OCI-M2 (cell line): ENCODE results near the gene KCNK3.
"Not testable (repeated sequence)": the region's sequence is repeated elsewhere in the genome, so short reads cannot be mapped to it uniquely, and the experiment has no call there.

Source experiments
- DNase-seq: peaks from one replicate; lab custom pipeline; 2025; ENCODE audit not compliant: unreplicated experiment; lab: John Stamatoyannopoulos, UW

The KCNK3 gene

DNA sequence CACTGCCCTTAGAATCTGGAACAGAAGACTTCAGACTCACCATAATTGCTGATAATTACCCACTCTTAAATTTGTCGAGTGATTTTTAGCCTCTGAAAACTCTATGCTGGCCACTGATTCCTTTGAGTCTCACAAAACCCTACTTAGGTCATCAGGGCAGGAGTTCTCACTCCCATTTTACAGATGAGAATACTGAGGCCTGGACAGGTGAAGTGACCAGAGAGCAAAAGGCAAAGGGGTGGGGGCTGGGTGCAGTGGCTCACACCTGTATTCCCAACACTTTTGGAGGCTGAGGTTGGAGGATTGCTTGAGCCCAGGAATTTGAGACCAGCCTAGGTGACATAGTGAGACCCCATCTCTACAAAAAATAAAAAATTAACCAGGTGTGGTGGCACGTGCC lies 36.8 kb downstream of the KCNK3 start:
- no peak for DNase-seq

DNA sequence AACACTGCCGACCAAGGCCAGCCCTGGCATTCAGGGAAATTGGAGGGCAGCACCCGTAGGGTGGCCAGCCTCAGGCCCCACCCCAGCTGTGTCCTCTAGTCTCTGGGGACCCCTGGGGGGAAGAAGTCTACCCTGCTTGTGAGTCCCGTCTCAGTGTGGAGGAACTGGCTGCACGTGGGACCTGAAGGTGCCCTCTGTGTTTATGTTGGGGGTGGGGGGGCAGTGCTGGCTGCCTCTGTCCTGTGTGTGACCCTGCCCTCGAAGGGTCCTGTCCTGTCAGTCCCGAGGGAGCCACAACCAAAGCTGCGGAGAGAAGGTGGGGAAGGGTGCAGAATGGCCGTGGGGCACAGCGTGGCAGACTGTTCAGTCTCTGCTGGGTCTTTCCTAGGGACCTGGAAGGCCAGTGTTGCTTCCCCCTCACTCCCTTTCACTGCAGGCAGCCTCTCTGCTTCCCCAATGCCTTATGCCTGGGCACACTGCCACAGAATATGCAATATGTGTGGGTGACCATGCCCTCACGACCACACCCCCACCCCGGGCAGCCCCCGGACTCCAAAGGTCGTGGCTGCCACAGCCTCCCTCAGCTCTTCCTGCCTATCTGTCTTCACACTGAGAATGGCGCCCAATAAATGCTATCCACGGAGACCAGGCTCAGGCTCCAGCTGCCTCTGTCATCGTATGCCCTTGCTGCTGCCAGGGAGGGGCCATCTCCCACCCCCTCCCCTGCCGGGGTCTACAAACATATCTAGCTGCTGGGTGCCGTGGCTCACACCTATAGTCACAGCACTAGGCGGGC lies 38.2 kb downstream of the KCNK3 start:
- DNase-seq = no peak

DNA sequence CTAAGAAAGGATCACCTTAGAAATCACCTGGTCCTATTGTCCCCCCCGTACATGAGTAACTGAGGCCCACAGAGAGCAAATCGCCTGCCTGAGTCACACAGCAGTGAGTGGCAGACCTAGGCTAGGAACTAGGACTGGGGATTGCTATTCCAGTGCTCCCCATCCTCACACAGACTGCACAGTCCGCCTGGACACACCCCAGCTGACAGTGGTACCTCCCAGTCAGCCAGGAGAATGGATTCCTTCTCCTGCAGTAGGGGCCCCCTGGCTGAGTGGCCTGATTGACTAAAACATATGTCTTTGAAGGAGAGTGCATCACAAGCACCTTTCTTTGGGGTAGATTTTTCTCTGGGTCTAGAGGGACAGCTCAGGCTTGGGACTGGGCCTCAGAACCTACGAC lies 39.2 kb downstream of the KCNK3 start:
- no peak for DNase-seq

DNA sequence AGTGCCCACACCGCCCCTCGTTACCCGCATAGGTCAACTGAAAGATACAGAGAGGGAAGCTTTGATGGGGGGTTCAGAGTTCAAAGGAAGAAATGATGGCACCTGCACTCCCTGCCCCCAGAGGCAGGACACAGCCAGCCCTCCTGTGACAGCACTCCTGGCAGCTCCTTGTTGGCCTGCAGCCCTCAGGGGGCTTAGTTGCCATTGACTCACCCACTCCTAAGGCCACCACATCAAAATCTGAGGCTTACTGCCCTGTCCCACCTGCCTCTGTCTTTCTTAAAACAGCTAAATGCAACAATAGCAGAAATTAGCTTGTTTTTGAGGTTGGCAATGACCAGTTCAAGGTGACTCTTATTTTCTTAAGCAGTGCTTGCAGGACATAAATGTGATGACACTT lies 39.9 kb downstream of the KCNK3 start:
- no peak for DNase-seq

DNA sequence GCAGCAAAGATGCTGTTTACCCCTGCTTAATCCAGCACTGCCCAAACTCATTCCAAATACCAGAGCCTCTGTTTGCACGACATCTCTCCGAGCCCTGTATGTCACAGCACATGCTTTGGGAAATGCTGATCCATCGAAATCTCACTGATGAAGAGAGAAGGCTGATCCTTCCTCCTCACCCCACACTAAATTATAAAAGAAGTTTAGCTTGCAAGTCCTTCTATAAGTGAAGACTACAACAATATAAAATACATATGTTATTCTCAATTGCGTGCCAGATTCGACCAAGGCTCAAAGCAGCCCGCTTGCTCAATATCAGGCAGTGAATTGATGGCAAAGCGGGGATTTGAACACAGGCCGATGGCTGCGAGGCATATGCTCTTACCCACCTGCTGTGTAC lies 40.9 kb downstream of the KCNK3 start:
- DNase-seq = no peak

DNA sequence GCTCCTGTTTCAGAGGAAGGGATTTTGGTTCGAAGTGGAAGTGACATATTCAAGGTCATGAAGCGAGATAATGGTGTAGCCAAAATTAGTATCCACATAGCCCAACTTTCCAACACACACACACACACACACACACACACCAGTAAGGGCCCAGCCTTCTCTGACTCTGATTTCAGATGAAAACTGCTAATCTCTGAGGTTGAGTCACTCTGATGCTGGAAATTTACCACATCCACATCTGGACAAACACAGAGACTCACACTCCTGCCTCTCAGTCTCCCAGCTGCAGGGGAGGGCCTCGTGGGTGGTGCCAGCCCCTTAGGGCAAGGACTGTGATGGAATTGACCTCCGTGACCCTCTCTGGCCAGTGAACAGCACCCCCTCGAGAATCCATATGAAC lies 42.6 kb downstream of the KCNK3 start:
- DNase-seq = no peak

DNA sequence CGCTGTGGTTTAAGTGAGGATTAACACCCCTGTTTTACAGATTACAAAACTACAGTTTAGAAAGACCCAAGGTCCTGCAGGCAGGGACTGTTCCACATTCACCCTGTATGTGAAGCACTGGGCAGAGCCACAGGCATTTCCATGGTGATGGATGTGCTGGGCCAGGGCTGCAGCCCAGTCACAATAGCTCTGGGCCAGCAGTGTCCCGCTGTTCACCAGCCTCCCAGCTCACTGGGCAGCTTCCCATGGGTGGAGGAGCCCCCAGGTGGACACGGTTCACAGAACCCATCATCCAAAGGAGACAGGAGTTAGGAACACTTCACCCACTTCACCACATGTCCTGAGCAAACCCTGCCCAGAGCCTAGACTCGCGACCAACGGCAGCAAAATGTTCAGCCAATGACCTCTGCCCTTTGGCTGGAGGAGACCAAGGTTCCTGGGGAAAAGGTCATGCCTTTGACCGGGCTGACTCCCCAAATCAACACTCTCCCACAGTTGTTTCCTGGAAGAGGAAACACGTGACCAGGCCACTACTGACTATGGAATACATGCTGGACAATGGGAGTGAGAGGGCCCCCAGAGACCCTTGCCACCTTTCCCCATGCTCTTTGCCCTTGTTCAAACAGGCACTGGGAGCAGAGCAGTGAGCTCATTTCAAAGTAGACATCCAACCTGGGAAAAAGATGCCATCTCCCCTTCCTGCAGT lies 43.5 kb downstream of the KCNK3 start:
- no peak for DNase-seq

DNA sequence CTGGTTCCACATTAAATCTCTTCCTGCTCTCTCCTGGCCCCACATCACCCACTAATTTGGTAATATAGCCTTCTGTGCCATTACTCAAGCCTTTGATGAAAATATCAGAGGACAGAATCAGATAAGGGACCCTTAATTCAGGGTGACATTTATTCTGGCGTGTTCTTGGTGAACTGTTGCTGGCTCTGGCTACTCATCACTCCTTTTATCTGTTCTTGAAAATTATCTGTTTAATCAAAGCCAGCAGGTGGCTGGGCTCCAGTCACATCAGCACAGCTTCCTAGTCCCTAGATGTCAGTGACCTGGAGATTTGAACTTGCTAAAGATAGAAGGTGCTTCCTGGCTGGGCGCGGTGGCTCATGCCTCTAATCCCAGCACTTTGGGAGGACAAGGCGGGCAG lies 44.7 kb downstream of the KCNK3 start:
- no peak for DNase-seq

DNA sequence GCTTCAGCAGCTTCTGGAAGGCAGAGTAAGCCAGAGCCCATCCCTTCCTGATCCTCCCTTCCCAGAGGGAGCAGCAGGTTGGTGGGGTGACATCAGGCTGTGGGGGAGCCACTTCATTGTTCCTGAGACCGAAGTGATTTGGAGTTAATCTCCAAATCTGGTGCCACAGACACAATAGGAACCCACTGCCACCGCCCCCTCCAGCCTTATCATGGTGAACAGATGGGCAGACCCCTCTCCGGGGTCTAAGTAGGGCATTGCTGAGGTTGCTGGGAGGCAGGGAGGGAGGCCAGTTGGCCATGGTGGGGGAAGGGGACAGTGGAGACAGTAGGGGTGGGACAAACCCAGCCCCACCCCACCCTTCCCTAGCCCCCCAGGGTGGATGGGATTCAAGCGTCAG lies 46.0 kb downstream of the KCNK3 start:
- DNase-seq = no peak

DNA sequence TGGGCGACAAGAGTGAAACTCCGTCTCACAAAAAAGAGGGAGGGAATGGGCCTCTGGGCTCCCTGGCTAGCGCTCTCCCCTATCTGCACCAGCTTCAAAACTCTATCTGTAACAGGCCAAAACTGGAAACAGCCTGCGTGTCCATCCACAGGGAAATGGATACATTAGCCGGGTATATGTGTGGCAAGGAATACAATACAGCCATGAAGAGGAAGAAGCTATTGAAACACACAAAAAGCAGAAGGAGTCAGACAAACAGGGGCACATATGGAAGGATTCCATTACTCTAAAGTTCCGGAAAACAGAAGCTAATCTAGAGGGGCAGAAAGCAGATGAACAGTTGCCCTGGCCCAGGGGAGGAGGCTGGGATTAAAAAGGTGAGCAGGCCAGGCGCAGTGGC lies 47.0 kb downstream of the KCNK3 start:
- DNase-seq = no peak

DNA sequence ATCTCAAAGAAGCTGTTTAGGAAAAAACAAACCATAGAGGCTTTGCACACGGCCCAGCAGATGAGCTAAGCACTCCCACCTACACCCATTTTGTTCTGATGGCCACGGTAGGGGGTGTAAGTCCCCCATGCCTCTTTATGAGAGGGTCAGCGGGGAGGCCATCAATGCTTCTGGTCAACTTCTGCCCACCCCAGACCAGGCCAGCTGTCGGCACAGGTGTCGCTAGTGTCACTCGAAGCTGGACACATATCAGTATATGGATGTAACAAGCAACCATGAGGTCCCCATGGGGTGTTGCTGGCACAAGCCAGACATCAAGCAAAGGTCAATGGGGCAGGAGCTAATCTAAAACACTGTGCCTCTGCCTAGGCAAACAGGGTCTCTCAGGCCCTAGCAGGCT lies 47.8 kb downstream of the KCNK3 start:
- DNase-seq = no peak

DNA sequence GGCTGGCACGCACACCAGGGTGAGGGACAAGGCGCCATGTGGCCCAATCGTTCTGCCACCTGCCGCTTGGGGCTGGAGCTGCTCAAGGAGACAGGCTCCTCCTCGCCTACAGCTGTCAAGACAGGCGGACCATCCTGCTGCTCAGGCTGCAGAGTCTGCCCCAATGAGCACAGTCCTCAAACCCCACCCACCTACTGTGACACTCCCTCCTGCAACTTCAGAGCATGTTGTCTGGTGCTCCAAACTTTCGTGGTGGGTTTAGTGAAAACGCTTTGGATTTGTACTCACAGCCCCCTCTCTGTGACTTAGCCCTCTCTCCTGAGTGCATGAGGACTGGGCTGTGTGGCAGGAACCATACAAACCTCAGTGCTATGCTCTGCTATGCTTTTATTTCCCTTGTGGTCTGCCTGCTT lies 48.4 kb downstream of the KCNK3 start:
- no peak for DNase-seq

DNA sequence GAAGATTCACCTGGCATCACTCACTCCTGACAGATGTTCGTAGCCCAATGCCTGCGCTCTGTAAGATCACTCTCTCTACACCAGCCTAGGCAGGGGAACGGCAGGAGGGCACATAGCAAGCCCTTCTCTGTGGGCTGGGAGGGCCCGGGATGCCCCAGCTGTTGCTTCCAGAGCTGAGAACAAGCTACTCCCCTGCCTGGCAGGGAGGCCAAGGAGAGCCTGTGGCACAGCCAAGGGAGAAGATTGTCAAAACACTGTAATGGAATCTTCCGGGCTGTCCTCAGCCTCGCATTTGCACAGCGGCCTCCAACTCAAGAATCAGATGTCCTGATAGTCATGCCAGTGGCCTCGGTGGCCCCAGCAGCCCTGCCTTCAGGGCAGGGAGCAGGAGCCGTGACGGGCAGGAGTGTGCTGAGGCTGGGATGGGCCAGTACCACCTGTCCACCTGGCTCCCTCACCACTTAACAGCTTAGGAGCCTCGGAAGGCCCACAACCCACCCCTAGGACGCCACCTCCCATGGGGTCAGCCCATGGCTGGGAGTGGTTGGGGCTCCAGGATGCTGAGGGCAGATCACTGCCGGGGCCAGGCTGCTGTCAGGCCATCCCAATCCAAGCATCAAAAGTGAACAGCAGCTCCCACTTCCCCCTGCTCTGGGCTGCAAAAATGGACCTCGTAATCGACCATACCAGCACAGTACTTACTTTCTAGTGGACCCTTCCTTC lies 49.7 kb downstream of the KCNK3 start:
- DNase-seq = no peak

DNA sequence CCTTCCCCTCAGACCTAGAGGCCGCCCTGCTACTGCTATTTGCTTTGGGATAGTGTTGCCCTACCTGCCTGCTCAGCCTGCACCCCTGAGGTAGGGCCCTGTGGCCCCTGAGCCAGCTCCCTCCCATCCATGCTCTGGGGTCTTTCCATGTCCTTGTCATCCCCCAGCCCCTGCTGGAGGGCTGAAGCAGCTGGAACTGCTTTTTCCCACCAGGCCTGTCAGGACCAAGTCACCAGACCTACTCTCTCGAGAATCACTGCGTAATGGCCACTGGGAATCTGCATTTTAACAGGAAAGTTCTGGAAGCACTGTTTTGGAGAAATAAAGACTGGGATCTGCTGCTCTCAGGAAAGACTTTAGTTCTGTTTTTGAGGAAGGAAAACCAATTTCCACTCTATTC lies 51.3 kb downstream of the KCNK3 start:
- no peak for DNase-seq

DNA sequence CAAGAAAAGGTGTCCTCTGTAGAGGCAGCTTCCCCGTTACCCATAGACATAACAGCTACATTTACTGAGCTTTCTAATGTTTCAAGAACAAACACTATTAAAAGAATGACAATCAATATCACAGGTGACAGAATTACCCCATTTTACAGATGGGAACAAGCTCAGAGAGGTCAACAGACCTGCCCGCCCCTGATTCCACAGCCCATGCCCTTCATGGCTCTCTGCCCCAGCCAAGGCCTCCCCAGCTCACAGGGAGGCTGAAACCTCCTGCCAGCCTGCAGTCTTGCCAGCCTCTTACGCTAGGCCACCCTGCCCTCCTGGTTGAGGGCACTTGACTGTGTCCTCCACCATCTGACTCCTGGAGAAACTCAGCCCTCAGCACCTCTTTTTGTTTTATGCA lies 52.4 kb downstream of the KCNK3 start:
- no peak for DNase-seq

DNA sequence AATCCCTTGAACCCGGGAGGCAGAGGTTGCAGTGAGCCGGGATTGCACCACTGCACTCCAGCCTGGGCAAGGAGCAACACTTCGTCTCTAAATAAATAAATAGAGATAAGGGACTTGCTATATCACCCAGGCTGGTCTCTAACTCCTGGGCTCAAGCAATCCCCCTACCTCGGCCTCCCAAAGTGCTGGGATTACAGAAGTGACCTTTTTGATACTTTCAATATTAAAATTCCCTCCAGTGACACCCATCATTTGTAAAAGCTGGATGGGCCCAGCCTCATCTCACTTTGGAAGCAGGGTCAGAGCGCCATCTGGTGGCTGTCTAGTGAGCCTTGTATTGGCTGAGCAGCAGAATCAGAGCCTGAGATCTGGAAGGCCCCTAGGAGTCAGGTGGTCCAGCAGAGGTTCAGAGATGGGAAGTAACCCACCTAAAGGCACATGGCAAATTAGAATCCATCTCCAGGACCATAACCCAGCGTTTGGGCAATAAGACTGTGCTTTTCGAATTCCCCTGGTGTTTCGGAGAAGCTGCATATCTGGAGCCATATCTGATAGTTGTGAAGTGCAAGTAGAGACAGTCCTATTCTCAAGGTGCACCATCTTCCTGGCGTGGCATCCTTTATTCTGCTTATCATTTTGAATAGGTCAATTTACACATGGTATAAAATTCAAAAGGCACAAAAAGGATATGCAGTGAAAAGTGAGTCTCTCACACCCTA lies 53.2 kb downstream of the KCNK3 start:
- peak; percentile 64 for DNase-seq

DNA sequence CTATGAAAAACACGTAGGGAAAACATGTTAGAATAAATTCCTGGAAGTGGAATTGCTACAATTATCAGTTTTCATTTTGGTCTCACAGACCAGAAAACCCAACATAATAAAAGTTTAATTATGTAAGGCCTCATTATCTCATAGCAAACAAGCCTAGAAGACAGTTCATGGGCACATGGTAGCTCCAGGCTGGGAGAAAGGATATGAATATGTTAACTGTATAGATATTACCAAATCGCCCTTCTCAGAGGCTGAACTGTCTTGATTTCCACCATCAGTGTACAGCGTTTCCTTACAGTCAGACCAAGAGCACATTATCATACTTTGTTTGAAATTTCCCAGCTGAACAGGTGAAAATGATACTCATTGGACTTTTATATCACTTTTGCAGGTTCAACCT lies 54.4 kb downstream of the KCNK3 start:
- no peak for DNase-seq

DNA sequence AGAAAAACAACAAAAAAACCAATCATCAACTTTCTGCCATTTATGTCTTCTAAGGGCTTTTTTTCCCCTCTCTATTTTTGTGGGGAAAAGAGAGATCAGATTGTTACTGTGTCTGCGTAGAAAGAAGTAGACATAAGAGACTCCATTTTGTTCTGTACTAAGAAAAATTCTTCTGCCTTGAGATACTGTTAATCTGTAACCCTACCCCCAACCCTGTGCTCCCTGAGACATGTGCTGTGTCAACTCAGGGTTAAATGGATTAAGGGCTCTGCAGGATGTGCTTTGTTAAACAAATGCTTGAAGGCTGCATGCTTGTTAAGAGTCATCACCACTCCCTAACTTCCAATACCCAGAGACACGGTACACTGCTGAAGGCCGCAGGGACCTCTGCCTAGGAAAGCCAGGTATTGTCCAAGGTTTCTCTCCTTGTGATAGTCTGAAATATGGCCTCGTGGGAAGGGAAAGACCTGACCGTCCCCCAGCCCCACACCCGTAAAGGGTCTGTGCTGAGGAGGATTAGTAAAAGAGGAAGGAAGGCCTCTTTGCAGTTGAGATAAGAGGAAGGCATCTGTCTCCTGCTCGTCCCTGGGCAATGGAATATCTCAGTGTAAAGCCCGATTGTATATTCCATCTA lies 57.4 kb downstream of the KCNK3 start:
- not testable (repeated sequence) for DNase-seq

DNA sequence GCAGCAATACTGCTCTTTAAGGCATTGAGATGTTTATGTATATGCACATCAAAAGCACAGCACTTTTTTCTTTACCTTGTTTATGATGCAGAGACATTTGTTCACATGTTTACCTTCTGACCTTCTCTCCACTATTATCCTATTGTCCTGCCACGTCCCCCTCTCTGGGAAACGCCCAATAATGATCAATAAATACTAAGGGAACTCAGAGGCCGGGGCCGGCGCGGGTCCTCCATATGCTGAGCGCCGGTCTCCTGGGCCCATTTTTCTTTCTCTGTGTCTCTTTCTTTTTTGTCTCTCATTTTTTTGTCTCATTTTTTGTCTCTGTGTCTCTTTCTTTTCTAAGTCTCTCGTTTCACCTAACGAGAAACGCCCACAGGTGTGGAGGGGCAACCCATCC lies 57.9 kb downstream of the KCNK3 start:
- DNase-seq = not testable (repeated sequence)

DNA sequence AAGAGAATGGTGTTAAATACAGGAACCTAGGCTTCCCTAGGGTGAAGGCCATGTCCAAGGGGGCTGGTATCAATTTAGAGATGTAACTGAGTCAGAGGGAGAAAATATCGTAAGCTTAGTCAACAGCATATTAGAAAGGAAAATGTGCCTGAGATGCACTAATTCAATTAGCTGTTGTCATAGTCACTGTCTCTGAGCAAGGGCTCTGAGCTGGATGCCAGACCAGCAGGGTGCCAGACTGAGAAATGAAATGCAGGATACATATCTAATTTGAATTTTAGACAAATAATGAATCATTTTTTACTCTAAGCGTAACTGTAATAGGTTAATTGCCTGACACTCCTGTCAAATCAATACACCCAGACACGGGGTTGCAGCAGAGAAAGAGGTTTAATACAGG lies 60.1 kb downstream of the KCNK3 start:
- no peak for DNase-seq

DNA sequence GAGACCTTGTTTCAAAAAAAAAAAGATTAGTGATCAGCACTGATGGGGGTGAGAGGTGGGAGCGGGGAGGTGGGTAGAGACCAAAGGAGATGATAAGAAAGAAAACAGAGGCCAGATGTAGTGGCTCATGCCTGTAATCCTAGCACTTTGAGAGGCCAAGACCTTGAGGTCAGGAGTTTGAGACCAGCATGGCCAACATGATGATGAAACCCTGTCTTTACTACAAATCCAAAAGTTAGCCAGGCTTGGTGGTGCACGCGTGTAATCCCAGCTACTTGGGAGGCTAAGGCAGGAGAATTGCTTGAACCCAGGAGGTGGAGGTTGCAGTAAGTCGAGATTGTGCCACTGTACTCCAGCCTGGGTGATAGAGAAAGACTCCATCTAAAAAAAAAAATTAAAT lies 62.0 kb downstream of the KCNK3 start:
- no peak for DNase-seq
